Measurements from ENCODE around the gene KATNAL2. TPM values are rescaled to one million over a fixed set of nuclear protein-coding genes. Genes with fewer than 3 reads are reported as not detected.

The KATNAL2 gene
- total and polyA plus RNA-seq, 10 of the 15 experiments (the other 5 are each of a cell fraction or from before 2014, with no cell fraction given): 0.20 to 2.4 (median 1.7) TPM

DNA sequence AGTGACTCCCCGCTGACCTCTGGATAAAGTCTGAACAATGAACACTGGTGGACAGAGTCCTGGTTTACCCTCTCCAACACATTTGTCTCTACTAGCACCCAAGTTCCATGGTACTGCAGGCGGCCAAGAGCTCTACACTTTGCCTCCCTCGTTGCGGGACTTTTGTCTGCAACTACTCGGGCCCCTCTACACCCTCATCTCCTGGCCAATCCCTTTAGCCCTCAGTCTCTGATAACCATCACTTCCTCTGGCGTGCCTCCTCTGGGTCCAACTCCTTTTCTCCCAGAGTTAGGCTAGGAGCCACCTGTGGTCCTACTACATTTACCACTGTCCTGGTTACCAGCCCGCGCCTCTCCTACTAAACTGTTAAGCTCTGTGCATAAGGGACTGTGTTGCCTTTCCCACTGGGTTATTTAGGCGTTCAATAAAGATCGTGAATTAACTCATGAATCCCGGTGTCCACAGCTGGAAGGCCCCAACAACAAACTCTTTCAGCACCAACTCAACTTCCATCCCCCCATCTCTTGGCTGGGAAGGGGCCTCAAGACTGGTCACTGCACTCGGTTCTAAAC, 232.1 kb downstream of the KATNAL2 start (continued):
- TF ChIP-seq, protein P1, sequence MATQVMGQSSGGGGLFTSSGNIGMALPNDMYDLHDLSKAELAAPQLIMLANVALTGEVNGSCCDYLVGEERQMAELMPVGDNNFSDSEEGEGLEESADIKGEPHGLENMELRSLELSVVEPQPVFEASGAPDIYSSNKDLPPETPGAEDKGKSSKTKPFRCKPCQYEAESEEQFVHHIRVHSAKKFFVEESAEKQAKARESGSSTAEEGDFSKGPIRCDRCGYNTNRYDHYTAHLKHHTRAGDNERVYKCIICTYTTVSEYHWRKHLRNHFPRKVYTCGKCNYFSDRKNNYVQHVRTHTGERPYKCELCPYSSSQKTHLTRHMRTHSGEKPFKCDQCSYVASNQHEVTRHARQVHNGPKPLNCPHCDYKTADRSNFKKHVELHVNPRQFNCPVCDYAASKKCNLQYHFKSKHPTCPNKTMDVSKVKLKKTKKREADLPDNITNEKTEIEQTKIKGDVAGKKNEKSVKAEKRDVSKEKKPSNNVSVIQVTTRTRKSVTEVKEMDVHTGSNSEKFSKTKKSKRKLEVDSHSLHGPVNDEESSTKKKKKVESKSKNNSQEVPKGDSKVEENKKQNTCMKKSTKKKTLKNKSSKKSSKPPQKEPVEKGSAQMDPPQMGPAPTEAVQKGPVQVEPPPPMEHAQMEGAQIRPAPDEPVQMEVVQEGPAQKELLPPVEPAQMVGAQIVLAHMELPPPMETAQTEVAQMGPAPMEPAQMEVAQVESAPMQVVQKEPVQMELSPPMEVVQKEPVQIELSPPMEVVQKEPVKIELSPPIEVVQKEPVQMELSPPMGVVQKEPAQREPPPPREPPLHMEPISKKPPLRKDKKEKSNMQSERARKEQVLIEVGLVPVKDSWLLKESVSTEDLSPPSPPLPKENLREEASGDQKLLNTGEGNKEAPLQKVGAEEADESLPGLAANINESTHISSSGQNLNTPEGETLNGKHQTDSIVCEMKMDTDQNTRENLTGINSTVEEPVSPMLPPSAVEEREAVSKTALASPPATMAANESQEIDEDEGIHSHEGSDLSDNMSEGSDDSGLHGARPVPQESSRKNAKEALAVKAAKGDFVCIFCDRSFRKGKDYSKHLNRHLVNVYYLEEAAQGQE (IDR thresholded peaks at IDR 0.05; ENCODE audit: low read depth, low read length): no peak

DNA sequence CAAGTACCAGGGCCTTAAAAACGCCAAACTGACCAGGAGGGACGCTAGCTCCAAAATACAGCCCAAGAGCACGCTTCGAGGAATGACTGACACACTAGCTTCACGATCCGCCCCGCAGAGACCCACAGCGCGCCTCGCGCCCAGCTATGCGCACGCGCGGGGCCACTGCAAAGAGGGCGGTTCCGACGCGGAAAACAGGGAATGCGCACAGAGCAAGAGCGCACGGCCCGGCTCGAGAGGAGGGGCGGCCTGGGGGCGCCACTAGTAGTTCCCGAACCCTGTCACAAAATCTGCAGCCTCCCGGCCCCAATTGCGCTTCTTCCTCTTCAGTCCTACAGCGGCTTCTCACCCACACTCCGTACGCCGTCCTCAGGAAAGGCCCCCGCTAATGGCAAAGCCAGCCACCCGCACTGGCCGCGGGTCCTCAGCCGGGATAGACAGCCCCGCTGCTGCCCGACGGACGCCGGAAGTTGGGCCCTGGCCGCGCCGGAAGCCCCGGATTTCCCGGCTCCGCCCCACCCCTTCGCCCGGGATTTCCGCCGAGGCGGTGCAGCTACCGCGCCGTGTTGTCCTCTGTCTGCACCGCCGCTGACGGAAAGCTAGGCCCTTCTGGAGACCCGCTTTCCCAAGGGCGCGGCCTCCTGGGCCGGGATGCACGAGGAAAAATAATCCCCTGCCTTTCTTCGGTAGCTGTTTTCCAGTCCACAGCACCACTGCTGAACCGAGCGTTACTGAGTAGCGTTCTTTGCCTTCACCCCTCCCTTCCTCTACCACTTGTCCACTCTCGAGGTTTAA, 232.8 kb downstream of the KATNAL2 start, which contains the start of gene HDHD2:
TSS of gene HDHD2 (minus strand) at position 472 of the 795 bp plus-strand sequence. CDS start 14,061 bp downstream, outside the sequence.
- Histone ChIP-seq H3K9me3 (replicated peaks; ENCODE audit: control insufficient read depth, insufficient read depth, low read length) (no peaks in the 10 kb centered on the region), H3K4me1 (ENCODE audit: control insufficient read depth, insufficient read depth, low read length) (peaks cover 3% of the 10 kb centered on the region; the same call in 1 of the 2 replicates), H3K9ac (ENCODE audit: control insufficient read depth, insufficient read depth, low read length) (peak within 1 kb of the TSS; percentile 90), H3K4me2 (ENCODE audit: control insufficient read depth, insufficient read depth) (peak within 1 kb of the TSS; percentile 65), H3K79me2 (ENCODE audit: control insufficient read depth, insufficient read depth, low read length) (peaks cover 10% of the 10 kb centered on the region), H3K27ac (ENCODE audit: control insufficient read depth, insufficient read depth) (peak within 1 kb of the TSS; percentile 84), H3K4me3 (peak within 1 kb of the TSS; percentile 72), H3K27me3 (replicated peaks in 1 of 2; ENCODE audit: control insufficient read depth in 2 of 2, insufficient read depth in 2 of 2, low read length in 1 of 2) (no peaks in the 10 kb centered on the region), H2AFZ (ENCODE audit: control insufficient read depth, low read depth, low read length) (peak within 1 kb of the TSS; percentile 98), H4K20me1 (ENCODE audit: control insufficient read depth, insufficient read depth) (no peaks in the 10 kb centered on the region), H3K36me3 (ENCODE audit: control insufficient read depth in 2 of 2, insufficient read depth in 2 of 2, low read length in 1 of 2) (no peaks in the 10 kb centered on the region; a peak in 1 of 4 replicates)
- SMC1A ChIA-PET (ENCODE audit: uncharacterized antibody, unreplicated experiment): interaction anchor here (0.6 to 2.2 kb wide), 12 partner anchors 10 to 777 kb away, joined by 3 to 8 read pairs (median 4); no protein-coding TSS in a partner anchor
- ATAC-seq: peak; percentile 95
- intact Hi-C loops (cut with micrococcal nuclease; ENCODE audit: unreplicated experiment): no loop called here
- no peak for DNase-seq (ENCODE audit: low read depth, low spot score)
- BruUV-seq (replicated peaks): TSS peak; percentile 63
- in situ Hi-C loops (cut with MboI): no loop called here
- under 1% methylated on average over 70 of the region's 70 CpGs for WGBS (ENCODE audit: insufficient coverage, insufficient replicate concordance, low lambda C conversion rate, missing lambda C conversion rate)
- peak; percentile 52 for FAIRE-seq
- CTCF ChIA-PET: interaction anchor here (1.1 to 2.2 kb wide), 5 partner anchors 9 to 97 kb away, joined by 3 to 7 read pairs (median 4); no protein-coding TSS in a partner anchor
- POLR2A ChIA-PET: interaction anchor here (0.5 to 2.7 kb wide), 6 partner anchors 14 to 1345 kb away, joined by 3 to 25 read pairs (median 3); no protein-coding TSS in a partner anchor
- RAD21 ChIA-PET (ENCODE audit: unreplicated experiment): interaction anchor here (1.2 to 1.5 kb wide), 2 partner anchors 14 to 30 kb away, joined by 3 to 4 read pairs; no protein-coding TSS in a partner anchor
- TF ChIP-seq, protein P2, sequence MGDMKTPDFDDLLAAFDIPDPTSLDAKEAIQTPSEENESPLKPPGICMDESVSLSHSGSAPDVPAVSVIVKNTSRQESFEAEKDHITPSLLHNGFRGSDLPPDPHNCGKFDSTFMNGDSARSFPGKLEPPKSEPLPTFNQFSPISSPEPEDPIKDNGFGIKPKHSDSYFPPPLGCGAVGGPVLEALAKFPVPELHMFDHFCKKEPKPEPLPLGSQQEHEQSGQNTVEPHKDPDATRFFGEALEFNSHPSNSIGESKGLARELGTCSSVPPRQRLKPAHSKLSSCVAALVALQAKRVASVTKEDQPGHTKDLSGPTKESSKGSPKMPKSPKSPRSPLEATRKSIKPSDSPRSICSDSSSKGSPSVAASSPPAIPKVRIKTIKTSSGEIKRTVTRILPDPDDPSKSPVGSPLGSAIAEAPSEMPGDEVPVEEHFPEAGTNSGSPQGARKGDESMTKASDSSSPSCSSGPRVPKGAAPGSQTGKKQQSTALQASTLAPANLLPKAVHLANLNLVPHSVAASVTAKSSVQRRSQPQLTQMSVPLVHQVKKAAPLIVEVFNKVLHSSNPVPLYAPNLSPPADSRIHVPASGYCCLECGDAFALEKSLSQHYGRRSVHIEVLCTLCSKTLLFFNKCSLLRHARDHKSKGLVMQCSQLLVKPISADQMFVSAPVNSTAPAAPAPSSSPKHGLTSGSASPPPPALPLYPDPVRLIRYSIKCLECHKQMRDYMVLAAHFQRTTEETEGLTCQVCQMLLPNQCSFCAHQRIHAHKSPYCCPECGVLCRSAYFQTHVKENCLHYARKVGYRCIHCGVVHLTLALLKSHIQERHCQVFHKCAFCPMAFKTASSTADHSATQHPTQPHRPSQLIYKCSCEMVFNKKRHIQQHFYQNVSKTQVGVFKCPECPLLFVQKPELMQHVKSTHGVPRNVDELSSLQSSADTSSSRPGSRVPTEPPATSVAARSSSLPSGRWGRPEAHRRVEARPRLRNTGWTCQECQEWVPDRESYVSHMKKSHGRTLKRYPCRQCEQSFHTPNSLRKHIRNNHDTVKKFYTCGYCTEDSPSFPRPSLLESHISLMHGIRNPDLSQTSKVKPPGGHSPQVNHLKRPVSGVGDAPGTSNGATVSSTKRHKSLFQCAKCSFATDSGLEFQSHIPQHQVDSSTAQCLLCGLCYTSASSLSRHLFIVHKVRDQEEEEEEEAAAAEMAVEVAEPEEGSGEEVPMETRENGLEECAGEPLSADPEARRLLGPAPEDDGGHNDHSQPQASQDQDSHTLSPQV (IDR thresholded peaks at IDR 0.05): no peak
- 0 out of 2 replicates have a peak, but pooled peaks have one; percentile 4 for TF ChIP-seq CREB1 (IDR thresholded peaks at IDR 0.05; ENCODE audit: low read depth)
- TF ChIP-seq SUPT20H (IDR thresholded peaks at IDR 0.05; ENCODE audit: borderline replicate concordance, control insufficient read depth, low read depth, low read length): no peak
- TF ChIP-seq EP300 (IDR thresholded peaks at IDR 0.05; ENCODE audit: borderline replicate concordance in 1 of 2, control insufficient read depth in 1 of 2, low read depth in 2 of 2, low read length in 2 of 2): no peak
- TF ChIP-seq RB1 (IDR thresholded peaks at IDR 0.05; ENCODE audit: borderline replicate concordance): peak; percentile 63; the same call in 1 of the 2 replicates
- TF ChIP-seq POLR2AphosphoS5 (IDR thresholded peaks at IDR 0.05; ENCODE audit: low read length): peak; percentile 92
- peak; percentile 82; the same call in 1 of the 2 replicates for TF ChIP-seq TAF1 (IDR thresholded peaks at IDR 0.05; ENCODE audit: borderline replicate concordance, low read depth, low read length)
- TF ChIP-seq EED (IDR thresholded peaks at IDR 0.05; ENCODE audit: low read depth): peak; percentile 68
